ENCODE measurements around the gene GALNT5. TPM values are rescaled to one million over a fixed set of nuclear protein-coding genes. Genes with fewer than 3 reads are reported as not detected.

The GALNT5 gene
- total RNA-seq, 1 experiment from 2014 or later: 10.6 TPM

GRCh38 chr2:157327621-157328500 is 70.4 kb downstream of the GALNT5 start:
- peak; percentile 69 for DNase-seq (ENCODE audit: low read depth)

GRCh38 chr2:157329524-157329923 is 72.0 kb downstream of the GALNT5 start:
- no peak for DNase-seq (ENCODE audit: low read depth)

- DNase-seq (ENCODE audit: low read depth): no peak
These were observed 76.0 kb downstream of the GALNT5 start for GRCh38 chr2:157333304-157334047.

- DNase-seq (ENCODE audit: low read depth): peak; percentile 9
These were observed 76.8 kb downstream of the GALNT5 start for GRCh38 chr2:157334335-157334734.

GRCh38 chr2:157334797-157335196 is 77.3 kb downstream of the GALNT5 start:
- DNase-seq (ENCODE audit: low read depth): no peak

- DNase-seq (ENCODE audit: low read depth): peak; percentile 46
These were observed 78.9 kb downstream of the GALNT5 start for GRCh38 chr2:157336137-157337010.

GRCh38 chr2:157337978-157338377 is 80.5 kb downstream of the GALNT5 start:
- DNase-seq (ENCODE audit: low read depth): no peak

- DNase-seq (ENCODE audit: low read depth): peak; percentile 20
These were observed 82.6 kb downstream of the GALNT5 start for GRCh38 chr2:157339965-157340655.

- peak; percentile 14 for DNase-seq (ENCODE audit: low read depth)
These were observed 83.9 kb downstream of the GALNT5 start for GRCh38 chr2:157341381-157341780.

GRCh38 chr2:157345647-157346389 is 88.3 kb downstream of the GALNT5 start:
- DNase-seq (ENCODE audit: low read depth): no peak

GRCh38 chr2:157348291-157348921 is 90.9 kb downstream of the GALNT5 start:
- no peak for DNase-seq (ENCODE audit: low read depth)

- DNase-seq (ENCODE audit: low read depth): no peak
These were observed 92.5 kb downstream of the GALNT5 start for GRCh38 chr2:157349949-157350515.

- peak; percentile 32 for DNase-seq (ENCODE audit: low read depth)
These were observed 98.1 kb downstream of the GALNT5 start for GRCh38 chr2:157355618-157356017.

- DNase-seq (ENCODE audit: low read depth): no peak
These were observed 102.1 kb downstream of the GALNT5 start for GRCh38 chr2:157359628-157360027.

GRCh38 chr2:157361526-157361925 is 104.0 kb downstream of the GALNT5 start:
- no peak for DNase-seq (ENCODE audit: low read depth)

- DNase-seq (ENCODE audit: low read depth): no peak
These were observed 105.1 kb downstream of the GALNT5 start for GRCh38 chr2:157362627-157363026.

- peak; percentile 17 for DNase-seq (ENCODE audit: low read depth)
These were observed 106.2 kb downstream of the GALNT5 start for GRCh38 chr2:157363612-157364101.
